ENCODE measurements around the gene DNAH8.
A peak's percentile ranks its signal among the peaks of the same experiment; 100 is the strongest.

DNAH8 gene

GRCh38 chr6:38976801-38977500 lies 261.8 kb downstream of the DNAH8 start:
- DNase-seq: no peak

GRCh38 chr6:38978139-38978704 lies 263.1 kb downstream of the DNAH8 start:
- DNase-seq: no peak

- no peak for DNase-seq
Measured at GRCh38 chr6:38982470-38982869, 267.4 kb downstream of the DNAH8 start.

- no peak for DNase-seq
Measured at GRCh38 chr6:38984723-38985122, 269.6 kb downstream of the DNAH8 start.

GRCh38 chr6:38985839-38986238 lies 270.7 kb downstream of the DNAH8 start:
- DNase-seq: no peak

GRCh38 chr6:38987503-38987902 lies 272.4 kb downstream of the DNAH8 start:
- DNase-seq: no peak

- DNase-seq: no peak
Measured at GRCh38 chr6:38988736-38989449, 273.8 kb downstream of the DNAH8 start.

- DNase-seq: no peak
Measured at GRCh38 chr6:38990475-38990874, 275.4 kb downstream of the DNAH8 start.

- no peak for DNase-seq
Measured at GRCh38 chr6:38996676-38997075, 281.6 kb downstream of the DNAH8 start.

GRCh38 chr6:38997128-38997761 lies 282.1 kb downstream of the DNAH8 start:
- no peak for DNase-seq

- peak; percentile 6 for DNase-seq
Measured at GRCh38 chr6:39003072-39003471, 288.0 kb downstream of the DNAH8 start.

- no peak for DNase-seq
Measured at GRCh38 chr6:39003492-39003891, 288.4 kb downstream of the DNAH8 start.

- DNase-seq: no peak
Measured at GRCh38 chr6:39004801-39005200, 289.7 kb downstream of the DNAH8 start.

GRCh38 chr6:39005774-39006173 lies 290.7 kb downstream of the DNAH8 start:
- DNase-seq: no peak

GRCh38 chr6:39007575-39007974 lies 292.5 kb downstream of the DNAH8 start:
- DNase-seq: no peak

GRCh38 chr6:39008737-39009136 lies 293.6 kb downstream of the DNAH8 start:
- DNase-seq: no peak

GRCh38 chr6:39009476-39009875 lies 294.4 kb downstream of the DNAH8 start:
- DNase-seq: no peak

GRCh38 chr6:39016839-39017546 lies 301.9 kb downstream of the DNAH8 start:
- no peak for DNase-seq

- DNase-seq: no peak
Measured at GRCh38 chr6:39017547-39017880, 302.4 kb downstream of the DNAH8 start.

GRCh38 chr6:39018103-39018502 lies 303.0 kb downstream of the DNAH8 start:
- no peak for DNase-seq

GRCh38 chr6:39020136-39020535 lies 305.0 kb downstream of the DNAH8 start:
- no peak for DNase-seq

GRCh38 chr6:39021041-39021440 lies 305.9 kb downstream of the DNAH8 start:
- no peak for DNase-seq

GRCh38 chr6:39021779-39022178 lies 306.7 kb downstream of the DNAH8 start:
- DNase-seq: no peak

Measured in NCI-H1694 treated with DMSO at 0.1 percent for 48 hours (cell line).